Activated CD4-positive, alpha-beta T cell treated with anti-CD3 and anti-CD28 coated beads, Interleukin-2, amount 50 U/mL, for 1 hour (primary cell): ENCODE data around the gene MGMT.

Experiments
- DNase-seq: peaks from one replicate; pipeline ENCODE4 v3.0.0-alpha.2; 2020

MGMT gene

DNA sequence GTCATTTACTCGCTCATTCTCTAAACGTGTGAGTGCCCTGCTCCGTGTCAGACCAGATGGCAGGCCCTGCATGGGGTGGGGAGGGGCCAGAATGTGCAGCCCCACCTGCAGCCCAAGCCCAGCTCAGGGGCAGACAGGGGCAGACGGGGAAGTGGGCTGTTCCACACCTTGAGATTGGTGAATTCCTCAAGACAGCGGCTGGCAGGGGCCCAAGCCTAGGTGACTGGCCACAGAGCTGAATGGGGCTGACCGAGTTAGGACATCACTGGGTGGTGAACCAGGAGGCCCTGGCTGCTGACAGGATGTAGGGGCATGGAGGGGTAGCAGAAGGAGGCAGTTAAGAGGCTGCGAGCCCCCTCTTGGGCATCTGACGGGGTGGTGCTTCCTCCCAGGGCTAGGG, 79.1 kb downstream of the MGMT start:
- DNase-seq, result no peak

- DNase-seq, result no peak
These were observed 80.6 kb downstream of the MGMT start for GRCh38 chr10:129547608-129548007.

DNA sequence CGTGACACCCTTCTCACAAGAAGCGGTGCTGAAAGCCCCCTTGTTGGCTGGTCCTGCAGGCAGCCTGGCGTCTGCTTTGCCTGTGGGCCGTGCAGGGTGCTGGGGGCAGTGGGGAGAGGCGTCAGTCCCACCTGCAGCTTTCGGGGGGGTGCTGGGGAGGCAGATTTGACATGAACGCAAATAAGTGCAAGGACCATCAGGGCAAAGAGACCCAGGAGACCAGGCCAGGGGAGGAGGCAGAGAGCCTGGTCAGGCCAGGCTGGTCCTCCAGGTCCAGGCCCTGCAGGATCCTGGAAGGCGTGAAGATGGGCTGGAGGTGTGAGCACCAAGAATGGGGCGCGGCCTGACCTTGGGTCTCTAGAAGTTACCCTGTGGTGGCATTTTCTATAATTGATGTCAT, 81.6 kb downstream of the MGMT start:
- DNase-seq, result no peak

GRCh38 chr10:129550076-129550475, 83.0 kb downstream of the MGMT start:
- DNase-seq, result no peak

DNA sequence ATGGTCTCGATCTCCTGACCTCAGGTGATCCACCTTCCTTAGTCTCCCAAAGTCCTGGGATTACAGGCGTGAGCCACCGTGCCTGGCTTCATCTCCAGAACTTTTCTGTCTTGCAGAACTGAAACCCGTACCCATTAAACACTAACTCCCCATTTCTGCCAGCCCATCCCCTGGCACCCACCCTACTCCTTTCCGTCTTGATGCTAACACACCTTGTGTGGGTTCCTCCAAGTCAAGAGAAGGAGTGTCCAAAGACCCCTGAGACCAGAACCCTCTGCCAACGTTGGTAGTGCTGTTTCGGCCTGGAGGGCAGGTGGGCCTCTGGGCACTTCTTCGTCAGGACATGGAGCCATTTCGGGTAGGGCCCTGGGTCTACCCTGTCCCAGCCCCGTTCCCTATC, 83.6 kb downstream of the MGMT start:
- DNase-seq, result no peak

GRCh38 chr10:129552119-129552518, 85.1 kb downstream of the MGMT start:
- DNase-seq, result no peak

GRCh38 chr10:129553928-129554327, 86.9 kb downstream of the MGMT start:
- DNase-seq, result no peak

DNA sequence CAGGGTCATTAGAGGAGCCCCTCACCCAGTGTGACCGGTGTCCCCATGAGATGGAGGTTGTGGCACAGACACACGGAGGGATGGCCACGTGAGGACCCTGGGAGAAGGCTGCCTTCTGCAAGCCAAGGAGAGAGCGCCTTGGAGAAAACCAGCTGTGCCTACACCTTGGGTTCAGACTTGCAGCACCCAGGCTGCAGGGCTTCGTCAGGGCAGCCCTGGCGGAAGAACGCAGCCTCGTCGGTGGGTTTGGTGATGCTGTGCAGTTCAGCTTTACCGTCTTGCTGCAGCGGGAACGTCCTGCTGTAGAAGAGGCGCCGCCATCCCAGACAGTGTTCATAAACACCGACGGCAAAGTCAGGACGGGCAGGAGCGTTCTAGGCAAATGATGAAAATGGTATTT, 89.3 kb downstream of the MGMT start:
- no peak for DNase-seq

- no peak for DNase-seq
These were observed 93.3 kb downstream of the MGMT start for GRCh38 chr10:129560361-129560760.

DNA sequence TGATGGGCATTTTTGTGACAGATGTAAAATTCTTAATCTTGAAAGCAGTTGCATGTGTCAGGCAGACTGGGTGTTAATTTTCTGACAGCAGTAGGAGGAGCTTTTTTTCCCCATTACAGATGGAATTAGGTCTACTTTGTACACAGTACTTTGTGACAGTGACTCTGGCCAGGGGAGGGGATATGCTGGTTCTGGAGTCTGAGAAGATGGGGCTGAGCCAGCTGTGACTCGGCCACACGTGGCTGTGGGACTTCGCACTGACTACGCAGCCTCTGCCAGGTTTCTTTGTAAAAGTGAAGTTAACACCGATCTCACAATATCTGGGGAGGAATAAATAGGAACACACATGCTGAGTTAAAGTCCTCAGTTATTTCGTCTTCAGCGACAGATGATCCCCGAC, 95.4 kb downstream of the MGMT start:
- DNase-seq, result no peak

DNA sequence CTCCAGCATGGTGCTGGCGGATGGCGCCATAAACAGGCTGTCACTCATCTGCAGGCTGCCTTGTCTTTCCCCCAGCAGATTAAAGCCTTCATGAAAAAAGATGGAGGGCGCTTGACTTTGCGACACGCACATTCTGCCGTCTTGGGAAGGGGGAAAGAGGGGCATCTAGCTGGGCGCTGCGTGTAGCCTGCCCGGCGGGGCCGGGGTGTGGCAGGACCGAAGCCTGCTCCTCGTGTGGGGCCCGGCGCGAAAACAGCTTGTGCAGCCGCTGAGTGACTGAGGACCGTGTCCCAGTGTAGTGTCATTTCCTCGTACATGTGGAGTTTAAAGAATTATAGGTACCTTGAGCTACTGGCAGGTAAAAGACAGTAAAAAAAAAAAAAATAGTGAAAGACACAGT, 97.9 kb downstream of the MGMT start:
- DNase-seq, result no peak

- DNase-seq, result no peak
These were observed 101.7 kb downstream of the MGMT start for GRCh38 chr10:129568583-129569344.

GRCh38 chr10:129570185-129570584, 103.1 kb downstream of the MGMT start:
- DNase-seq, result no peak

DNA sequence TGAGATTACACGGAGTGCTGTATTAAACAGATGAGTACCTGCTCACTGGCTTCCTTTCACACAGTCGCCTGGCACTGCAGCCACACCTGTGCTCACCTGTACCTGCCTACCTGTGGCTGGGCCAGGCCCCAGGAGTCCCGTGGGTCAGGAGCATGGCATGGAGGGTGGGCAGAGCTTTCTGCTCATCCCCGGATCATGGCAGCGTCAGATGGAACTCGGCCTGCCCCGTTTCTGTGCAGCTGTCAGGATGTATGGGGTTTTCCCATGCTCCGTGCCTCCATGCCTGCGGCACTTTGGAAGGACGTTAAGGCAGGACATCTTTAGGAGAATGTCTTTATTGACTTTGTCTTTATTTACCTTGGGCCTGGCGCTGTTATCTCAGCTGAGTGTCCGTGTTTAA, 112.2 kb downstream of the MGMT start:
- DNase-seq, result no peak

- DNase-seq, result no peak
These were observed 113.0 kb downstream of the MGMT start for GRCh38 chr10:129580010-129580409.

DNA sequence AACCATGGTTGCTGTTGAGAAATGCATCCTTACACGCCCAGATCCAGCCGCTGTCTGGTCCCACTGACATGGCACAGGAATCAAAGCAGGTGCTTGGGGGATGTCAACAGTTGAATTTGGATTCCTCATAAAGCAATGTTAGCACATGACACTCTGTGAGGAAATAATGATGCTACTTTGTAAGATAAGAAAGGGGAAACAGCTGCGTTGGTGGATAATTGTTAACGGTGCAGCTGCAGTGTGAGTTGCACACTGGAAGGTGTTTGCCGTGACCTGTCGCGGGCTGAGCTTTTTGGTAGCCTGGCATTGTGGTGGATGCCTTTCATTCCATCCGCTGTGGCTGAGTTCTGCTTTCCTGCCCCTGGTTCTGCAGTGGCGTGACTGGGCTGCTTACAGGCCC, 113.9 kb downstream of the MGMT start:
- DNase-seq, result no peak

DNA sequence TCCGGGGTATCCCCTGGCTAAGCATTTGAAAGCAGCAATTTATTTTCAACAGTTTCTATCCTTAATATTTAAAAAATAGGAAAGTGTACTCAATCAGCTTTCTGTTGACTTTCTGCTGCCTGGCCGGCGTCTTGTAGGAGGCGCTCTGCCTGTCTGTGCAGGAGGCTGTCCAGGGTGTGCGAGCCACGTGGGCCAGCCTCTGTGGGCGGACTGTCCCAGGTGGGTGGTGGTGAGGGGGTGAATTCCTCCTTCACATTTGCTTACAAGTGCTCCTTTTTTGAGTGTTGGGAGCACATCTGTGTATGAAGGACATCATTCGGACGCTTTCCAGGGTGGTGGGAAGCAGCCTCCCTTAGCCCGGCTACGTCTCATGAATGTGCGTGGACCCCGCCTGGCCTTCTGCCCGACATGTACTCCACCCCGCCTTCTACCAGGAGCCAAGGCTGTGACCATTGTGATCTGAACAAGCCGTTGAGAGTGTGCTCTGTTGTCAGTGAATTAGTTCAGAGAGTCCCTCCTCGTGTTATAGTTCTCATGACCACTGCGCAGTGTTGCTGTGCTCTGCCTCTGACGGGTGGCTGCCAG, 114.9 kb downstream of the MGMT start:
- no peak for DNase-seq

DNA sequence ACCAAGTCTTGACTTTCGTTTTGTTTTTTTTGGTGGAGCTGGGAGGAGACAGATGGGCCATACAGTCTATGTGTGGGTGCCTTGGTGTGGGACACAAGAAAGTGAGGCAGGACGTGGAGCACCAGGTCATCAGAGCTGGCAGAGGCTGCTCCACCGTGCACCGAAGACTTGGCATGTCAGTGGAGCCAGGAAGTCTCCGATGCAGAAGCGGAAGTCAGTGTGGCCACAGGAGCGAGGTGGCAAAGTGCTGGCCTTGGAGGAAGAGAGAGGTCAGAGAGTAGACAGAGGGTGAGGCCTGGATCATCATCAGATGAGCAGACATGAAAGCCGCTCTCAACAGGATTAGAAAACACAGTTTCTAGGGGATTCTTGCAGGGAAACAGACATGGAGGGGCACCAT, 116.8 kb downstream of the MGMT start:
- DNase-seq, result no peak

DNA sequence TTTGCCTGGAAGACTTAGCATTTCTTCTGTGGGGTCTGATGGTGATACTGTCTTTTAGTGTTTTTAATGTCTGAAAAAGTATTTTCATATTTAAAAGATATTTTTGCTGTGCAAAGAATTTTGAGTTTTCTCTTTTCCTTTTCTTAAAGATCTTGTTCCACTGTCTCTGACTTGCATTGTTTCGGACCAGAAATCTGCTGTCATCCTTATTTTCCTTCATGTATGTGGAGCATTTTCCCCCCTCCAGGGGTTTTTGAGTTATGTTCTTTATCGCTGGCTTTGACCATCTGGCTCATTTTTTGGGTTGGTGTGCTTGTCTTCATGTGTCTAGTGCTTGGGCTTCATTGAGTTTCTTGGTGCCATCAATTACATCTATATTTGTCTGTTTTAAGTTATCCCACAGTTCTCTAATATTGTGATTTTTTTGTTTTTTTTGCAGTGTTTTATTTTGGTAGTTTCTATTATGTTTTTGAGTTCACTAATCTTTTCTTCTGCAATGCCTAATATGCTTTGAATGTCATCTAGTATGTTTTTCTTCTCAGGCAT, 119.9 kb downstream of the MGMT start:
- no peak for DNase-seq

GRCh38 chr10:129589546-129589945, 122.5 kb downstream of the MGMT start:
- DNase-seq, result no peak

DNA sequence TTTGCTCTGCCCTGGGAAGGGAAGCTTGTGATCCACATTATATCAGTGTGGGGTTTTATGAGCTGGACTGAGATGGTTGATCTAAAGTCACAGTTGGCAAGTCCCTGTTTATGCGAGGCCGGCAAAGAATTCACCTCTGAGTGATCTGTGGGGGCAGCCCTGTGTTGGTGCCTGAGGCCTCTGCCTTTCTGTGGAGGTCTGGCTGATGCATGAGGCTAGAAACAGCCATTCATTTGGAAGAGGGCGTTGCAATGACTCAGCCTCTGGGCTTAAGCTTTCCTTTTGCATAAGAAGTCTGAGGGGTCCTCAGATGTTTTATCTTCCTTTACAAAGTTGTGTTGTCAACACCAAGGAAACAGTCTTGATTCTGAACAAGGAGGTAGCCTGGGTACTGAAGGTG, 126.9 kb downstream of the MGMT start:
- DNase-seq, result no peak

DNA sequence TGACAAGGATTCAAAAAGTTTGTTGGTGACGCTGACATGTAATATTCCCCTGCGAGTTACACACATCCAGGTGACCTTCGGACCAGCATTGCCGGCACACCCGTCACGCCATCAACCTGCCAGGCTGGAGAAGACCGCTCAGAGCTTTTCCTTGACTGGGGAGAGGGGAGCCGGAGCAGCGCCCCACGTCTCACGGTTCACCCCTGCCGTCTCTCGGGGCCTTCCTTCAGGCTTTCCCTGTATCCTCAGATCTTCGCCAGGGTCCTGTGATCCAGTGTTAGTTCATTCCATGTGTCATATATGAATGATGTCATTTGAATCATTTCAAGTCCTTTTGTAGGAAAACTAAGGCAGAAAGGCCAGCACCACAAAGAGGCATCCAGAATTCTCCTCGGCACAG, 127.8 kb downstream of the MGMT start:
- DNase-seq, result no peak

- no peak for DNase-seq
These were observed 131.4 kb downstream of the MGMT start for GRCh38 chr10:129598413-129598812.

- DNase-seq, result no peak
These were observed 132.1 kb downstream of the MGMT start for GRCh38 chr10:129599160-129599559.

DNA sequence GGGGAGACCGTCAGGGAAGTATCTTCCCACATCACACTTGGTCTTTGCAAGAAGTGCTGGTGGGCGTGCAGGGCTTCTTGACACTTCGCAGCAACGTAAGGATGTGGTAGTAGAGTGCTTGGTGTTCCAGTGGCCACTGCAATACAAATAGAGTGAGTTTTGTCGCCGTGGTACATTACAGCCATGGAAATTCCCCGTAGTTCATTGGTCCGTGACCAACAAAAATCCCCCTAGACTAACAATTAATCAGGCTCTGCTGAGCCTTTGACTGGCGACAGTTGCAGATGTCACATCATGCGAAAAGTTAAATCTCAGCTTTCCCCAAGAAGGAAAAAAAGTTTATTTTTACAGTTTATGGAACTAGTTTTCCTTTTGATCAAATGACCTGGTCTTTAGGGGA, 134.7 kb downstream of the MGMT start:
- DNase-seq, result no peak
